HG02610 (cell line): ENCODE measurements around the gene LRRC26.
A peak's percentile ranks its signal among the peaks of the same experiment; 100 is the strongest.

Experiments
- ATAC-seq: cut with Tn5 transposase; IDR thresholded peaks from one replicate; pipeline ENCODE4 v1.9.1; 2021; ENCODE audit warnings: mild to moderate bottlenecking, moderate library complexity; ENCODE audit not compliant: unreplicated experiment

The LRRC26 gene

DNA sequence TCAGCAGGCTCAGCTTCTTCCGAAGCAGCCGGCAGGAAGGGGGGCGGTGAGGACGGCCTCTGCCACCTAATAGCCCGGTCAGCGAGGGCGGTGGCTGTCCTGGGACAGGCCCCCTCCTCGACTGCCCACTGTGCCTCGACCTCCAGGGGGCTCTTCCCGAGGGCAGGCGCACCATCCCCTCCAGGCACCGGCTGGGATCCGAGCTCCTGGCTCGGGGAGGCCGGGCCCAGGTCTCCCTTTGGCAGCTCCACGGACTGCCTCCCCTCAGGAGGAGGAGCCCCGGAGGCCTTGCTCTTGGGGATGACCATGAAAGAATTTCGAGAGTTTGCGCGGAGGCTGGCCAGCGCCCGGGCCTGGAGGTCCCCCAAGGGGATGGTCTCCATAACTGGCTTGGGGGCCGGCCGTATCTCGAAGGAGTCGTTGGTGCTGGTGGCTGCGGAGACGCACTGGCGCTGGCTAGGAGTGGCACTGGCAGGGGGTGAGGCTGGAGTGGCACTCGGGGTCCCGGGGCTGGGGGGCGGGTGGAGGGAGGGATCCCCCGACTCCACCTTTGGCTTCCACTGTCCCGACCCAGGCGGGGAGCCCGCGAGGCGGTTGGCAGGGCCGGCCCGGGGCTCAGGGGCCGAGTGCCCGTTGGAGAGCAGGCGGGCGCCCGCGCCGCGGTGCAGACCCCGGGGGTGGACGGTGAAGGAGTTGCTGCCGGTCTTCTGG, 29.7 kb upstream of the LRRC26 start:
- no peak for ATAC-seq

DNA sequence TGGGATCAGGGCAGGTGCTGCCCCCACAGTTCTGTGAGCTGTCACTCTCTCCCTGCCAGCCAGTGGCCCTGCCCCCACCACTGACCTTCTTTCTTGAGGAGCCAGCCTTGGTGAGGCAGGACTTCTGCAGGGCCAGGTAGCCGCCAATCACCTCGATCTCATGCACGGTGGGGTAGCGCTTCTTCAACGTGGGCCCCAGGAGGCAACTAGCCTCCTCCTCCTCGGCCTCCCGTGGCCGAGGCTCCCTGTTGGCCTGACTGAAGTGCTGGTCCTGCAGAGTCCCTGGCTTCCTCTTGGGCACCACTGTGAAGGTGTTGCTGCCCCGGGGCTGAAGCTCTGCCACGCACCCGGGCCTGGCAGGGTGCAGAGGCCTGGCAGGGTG, 29.0 kb upstream of the LRRC26 start:
- no peak for ATAC-seq

DNA sequence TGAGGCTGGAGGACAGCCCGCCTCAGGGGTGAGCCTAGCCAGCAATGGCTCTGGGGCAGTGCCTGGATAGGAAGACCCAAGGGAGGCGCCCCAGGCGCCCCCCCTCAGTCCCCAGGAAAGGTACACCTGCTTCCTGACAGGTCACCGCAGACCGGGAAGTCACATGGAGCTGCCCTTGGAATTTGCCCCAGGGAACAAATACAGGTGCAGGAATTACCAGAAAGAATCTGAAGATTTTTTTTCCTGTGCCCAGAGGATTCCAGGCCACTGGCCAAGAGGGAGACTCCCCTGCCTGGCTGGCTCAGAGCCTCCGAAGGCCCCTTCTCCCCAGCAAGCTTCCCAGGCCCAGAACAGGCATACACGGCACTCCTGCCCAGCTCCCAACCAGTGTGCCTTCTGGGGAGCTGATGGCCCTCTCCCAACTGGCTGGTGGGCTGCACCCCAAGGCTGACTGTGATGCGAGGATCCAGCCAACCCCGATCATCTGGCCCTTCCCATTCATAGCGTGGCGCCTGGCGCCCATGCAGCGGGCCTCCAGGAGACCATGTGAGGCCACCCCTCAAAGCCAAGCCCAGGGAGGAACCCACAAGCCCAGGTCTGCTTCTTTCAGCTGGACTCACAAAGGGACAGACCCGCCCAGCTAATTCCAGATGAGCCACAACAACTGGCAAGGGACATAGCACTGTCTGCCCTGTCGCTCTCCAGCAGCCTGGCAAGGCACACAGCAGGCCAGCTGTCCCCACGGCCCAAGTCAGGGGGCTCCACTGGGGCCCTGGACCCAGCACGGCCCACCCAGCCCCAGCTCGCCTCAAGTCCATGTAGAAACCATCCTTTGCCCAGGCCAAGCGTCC, 28.4 kb upstream of the LRRC26 start:
- no peak for ATAC-seq

DNA sequence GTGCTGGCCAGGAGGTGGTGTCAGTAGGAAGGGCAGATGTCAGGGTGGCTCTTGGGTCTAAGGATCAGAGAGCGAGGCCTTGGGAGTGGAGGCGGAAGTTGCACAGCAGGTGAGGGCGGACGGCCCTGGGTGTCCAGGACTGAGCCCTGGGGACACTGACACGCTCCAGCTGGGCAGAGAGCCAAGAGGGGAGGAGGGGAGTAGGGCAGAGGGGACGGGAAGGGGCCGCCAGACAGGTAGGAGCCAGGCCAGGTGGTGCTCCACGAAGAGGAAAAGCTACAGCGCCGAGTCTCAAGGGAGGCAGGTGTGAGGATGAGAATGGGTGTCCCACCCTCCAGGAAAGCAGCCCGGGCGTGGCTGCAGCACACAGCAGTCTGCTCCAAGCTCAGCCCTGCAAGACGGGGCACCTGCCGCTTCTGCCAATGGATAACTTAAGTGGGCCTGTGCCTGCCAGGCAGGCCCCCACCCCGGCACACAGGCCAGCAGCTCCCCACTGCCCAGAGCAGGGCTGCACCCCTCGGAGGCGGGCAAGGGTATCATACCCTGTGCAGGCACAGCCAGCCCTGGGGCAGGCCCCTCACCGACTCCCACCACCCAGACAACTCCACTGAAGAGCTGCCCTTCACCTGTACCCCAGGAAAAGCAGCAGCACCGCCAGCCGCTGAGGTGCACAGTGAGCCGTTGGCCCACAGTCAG, 25.8 kb upstream of the LRRC26 start:
- no peak for ATAC-seq

DNA sequence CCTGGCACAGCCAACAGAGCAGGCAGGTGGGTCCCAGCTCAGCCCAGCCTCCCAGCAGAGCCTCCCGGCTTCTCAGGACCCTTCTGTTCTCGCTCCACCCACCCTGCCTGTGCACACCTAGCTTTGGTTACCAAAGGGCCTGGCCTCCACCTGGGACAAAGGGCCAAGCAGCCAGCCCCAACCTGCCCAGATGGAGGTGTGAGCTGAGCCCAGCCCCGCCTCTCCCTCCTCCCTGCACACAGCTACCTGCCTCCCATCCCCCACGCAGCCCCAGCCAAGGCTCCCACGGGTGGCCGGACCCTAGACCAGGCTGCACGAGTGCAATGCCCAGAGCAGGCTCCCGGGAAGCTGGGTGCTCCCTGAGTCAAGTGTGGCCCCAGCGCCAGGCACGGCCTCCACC, 25.1 kb upstream of the LRRC26 start:
- no peak for ATAC-seq

DNA sequence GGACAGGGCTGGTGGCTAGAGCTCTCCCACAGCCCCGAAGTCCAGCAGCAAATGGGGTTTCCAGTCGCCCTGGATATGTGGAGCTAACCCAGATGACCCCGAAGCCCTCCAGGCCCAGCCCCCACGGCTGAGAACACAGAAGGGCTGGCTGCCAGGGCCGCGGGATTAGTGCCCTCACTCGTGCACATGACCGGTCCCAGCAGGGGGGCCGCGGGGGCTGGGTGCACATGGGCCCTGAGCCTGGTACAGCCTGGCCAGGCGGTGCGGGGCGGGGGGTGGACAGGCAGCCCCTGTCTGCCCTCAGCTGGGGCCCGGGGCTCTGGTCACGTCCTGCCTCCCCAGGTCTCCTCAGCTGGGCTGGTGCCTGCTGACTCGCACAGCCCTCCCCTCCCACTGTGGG, 24.5 kb upstream of the LRRC26 start:
- ATAC-seq, result no peak

DNA sequence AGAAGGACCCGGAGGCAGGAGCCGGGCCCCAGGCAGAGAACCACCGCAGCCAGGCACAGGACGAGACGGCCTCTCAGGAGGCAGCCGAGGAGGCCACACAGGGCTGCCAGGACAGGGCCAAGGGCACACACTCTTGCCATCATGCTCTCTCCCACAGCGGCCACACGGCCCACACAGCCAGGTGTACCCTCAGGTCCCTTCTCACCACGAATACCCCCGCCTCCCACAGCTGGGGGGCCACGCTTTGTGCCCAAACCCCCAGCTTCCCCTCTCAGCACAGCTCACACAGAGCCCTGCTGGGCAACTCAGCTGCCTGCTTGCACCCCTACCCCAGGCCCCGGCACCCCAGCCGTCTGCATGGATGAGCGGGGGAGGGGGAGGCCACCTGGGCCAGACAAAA, 23.9 kb upstream of the LRRC26 start:
- ATAC-seq, result no peak

DNA sequence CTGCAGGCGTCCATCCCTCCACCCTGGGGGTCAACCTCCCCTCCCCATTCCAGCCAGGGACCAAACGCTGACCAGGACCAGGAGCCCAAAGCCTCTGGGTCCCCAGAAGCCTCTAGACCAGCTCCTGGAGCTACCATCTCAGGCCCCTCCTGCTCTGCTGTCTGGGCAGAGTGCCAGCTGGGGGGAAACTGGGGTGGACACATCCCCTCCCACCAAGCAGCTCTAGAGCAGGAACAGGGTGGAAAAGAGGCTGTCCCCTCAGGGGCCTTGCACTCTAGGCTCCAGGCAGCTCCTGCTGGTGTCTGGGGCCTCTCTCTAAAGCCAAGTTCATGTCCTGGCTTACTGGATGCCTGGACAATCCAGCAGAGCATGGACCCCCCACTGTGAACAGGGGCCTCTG, 23.0 kb upstream of the LRRC26 start:
- ATAC-seq, result no peak

DNA sequence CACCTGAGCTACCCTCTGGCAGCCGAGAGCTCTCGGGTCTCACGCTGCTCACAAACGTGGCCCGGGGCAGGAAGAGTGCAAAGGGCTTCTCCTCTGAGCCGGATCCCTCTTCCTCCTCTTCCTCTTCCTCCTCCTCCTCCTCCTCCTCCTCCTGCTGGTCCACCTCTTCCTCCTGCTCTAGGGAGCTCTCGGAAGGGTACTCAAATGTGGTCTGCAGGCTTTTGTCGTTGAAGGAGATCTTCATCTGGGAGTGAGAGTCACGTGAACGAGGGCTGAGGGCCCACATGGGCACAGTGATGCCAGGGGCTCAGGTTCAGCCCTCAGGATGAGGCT, 22.6 kb upstream of the LRRC26 start:
- no peak for ATAC-seq

DNA sequence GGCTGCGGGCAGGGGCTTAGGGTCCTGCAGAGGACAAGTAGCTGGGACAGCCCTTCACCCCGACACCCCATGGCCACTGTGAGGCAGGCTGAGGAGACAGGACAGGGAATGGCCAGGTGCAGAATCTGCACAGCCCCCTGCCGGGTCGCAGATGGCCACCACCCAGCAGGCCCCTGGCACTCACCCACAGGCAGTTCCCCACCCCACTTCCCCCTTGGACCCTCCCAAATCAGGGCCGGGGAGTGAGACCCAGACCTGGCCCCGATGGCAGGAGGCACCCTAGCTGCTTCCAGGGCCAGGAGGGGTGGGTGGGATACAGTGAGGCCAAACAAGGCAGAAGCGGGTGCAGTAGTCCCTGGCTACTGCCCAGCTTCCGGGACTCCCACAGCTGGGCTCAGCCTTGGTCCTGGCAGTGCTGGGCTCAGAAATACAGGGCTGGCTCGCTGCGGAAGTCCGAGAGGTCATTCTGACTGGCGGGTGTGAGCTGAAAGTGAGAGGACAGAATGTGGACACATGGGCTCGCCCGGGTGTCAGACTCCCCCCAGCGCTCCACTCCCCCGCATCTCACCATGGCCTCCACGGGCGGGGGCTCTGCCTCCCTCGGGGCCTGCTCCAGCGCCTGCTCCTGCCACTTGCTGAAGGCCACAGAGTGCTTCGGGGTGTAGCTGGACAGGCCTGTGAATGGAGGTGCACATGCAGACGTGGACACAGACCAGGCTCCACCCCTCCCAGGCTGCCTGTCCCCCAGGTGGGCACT, 22.0 kb upstream of the LRRC26 start:
- ATAC-seq, result no peak

DNA sequence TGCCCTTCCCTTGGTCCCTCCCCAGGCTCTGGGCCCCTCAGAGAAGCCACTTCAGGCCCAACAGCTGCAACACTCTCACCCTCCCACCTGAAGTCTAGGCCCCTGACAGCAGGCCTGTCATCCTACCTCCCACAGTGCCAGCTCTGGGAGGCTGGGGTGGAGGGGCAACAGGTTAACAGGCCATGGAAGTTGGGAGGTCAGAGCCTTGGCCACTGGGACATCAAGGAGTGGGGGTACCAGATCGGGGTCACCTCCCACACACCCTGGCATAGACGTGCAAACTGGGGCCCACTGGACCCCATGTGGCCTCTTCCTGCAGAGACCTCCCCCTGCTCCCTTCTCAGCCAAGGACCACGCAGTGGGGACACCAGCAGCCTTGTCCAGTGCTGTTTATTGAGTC, 21.4 kb upstream of the LRRC26 start:
- ATAC-seq, result no peak

DNA sequence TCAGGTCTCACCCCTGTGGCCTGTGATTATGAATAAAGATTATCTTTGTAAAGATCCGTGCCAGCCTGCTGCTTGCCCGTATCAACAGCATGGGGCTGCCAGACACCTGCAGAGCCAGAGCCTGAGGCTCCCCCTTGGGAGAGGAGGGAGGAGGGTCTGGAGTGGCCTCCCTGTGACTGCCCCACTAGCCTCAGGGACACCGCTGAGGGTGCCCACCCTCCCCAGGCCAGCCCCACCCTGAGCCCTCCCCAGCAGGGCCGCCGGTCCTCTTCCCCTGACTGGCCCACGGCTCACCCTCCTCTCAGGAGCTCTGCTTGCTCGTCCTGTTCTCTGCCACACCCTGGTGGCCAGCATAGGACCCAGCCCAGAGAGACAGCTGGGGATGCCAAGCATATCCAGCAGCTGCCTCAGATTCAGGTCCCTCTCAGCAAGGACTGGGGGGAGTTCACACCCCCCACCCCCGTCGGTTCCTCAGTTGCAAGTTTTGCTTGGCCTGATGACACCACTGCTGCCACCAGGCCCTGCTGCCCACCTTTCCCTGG, 20.5 kb upstream of the LRRC26 start:
- no peak for ATAC-seq

DNA sequence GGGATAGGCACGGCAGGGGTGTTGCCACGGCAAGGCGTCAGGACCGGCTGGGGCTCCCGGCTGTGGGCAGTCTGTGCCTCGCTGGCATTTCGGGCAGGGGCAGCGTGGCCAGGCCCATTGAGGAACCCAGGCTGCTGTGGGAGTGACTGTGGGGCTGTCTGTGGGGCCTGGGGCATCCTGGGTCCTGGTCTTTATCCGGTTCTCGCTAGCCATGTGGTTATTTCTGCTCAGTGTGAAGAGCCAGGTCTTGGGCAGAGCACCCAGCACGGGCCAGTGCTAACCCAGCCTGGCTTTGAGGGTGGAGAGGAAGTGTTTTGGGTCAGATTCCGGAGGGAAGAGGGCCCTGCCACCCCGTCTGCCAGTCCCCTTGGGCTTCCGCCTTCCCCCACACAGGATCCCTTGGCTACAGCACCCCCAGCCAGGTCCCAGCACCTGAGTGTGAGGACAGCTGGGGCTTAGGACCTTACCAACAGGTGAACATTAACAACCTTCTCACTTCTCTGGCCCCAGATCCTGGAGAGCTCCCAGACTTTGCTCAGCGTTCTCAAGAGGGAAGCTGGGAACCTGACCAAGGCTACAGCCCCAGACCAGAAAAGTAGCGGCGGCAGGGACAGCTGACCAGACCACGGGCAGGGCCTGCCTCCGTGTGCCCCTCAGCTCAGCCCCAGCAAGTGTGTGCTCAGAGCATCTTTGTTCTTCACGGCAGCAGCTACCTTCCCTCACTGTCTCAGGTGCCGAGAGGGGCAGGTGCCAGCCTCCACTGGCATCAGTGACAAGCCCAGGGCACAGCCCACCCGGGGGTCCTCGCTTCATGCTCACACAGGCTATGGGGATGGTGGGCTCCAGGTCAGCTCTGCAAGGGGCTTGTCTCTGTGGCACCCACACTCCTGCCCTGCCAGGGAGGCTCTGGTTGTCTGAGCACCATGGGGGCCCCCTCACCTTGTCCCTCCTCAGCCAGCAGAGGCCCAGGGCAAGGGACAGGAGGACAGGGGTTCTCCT, 19.7 kb upstream of the LRRC26 start:
- ATAC-seq, result no peak

DNA sequence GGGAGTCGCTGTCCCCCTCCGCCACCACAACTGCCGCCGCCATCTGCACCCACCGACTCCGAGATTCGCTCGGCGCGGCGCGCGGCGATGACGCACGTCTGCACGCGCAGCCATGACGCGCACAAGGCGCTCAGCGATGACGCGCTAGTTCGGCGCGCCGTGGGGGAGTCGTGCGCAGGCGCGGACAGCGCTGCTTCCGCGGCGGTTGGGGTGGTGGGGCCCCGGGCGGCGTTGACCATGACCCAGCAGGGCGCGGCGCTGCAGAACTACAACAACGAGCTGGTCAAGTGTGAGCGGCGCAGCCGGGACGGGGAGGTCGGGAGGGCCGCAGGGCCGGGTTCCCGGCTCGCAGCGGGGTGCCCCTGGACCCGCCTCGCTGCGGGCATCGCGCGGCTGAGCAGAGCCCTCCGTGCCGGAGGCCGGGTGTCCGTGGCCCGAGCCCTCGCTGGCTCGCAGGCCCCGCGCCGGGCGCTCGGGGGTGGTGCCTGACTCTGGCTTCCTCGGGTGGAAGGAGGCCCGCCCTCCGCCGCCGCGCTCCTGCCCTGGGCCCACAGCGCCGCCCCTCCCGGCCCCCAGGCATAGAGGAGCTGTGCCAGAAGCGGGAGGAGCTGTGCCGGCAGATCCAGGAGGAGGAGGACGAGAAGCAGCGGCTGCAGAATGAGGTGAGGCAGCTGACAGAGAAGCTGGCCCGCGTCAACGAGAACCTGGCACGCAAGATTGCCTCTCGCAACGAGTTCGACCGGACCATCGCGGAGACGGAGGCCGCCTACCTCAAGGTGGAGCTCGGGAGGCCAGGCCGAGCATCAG, 18.8 kb upstream of the LRRC26 start, which contains the start of the genes ANAPC2 and SSNA1:
Gene ANAPC2 (minus strand): TSS at position 71 of the 807 bp plus-strand sequence. CDS start 28 bp downstream, at position 43.
Gene SSNA1 (plus strand): TSS at position 187 of the 807 bp plus-strand sequence. CDS start 51 bp downstream, at position 238.
- ATAC-seq, result peak; percentile 70

DNA sequence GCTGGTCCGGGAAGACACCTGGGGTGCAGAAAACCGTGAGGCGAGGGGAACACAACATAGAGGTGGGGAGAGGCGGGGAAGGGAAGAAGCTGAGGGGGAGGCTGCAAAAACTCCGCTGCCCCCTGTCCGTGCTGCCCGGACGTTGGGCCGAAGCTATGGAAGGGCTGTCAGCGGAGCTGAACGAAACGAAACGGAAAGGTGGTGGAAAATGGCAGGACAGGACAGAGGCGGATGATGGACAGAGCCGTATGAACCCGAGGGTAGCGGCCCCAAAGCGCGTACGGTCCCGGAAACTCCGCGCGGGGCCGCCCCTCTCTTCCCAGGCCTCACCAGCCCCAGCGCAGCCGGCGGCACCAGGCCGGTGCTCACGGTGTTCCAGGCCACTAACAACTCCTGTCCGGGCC, 18.2 kb upstream of the LRRC26 start:
- no peak for ATAC-seq

DNA sequence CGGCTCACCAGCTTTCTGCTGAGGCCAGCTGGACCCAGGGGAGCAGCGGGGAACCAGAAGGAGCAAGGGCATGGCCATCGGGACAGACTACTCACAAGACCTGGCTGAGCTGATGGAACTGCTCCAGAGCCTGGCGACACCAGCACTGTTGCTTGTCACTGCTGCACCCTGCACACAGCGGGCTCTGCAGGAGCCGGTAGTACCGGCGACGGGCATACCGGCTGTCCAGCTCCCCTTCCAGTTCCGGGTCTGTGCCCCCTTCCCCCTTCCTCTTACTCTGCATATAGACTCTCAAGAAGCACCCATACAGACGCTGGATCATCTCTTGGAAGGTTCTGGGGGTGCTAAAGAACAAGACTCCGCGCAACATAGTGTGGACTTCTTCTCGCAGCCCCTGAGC, 17.5 kb upstream of the LRRC26 start:
- ATAC-seq, result no peak

DNA sequence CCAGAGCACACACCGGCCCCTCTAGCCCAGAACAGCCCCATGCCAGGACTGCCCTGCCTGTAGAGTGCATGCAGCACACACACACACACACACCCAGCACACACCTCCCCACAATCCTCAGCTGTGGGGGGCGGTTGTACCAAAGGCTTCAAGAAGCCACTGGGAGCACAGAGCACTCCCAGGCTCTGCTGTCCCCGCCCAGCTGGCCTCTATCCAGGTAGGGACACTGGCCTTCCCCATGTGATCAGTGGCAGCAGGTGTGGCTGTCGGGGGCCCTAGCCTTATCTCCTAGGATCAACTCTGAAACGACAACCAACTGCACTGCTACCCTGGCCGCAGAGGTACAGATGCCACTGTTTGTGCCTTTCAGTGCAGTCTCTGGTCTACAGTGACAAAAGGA, 16.5 kb upstream of the LRRC26 start:
- ATAC-seq, result no peak

DNA sequence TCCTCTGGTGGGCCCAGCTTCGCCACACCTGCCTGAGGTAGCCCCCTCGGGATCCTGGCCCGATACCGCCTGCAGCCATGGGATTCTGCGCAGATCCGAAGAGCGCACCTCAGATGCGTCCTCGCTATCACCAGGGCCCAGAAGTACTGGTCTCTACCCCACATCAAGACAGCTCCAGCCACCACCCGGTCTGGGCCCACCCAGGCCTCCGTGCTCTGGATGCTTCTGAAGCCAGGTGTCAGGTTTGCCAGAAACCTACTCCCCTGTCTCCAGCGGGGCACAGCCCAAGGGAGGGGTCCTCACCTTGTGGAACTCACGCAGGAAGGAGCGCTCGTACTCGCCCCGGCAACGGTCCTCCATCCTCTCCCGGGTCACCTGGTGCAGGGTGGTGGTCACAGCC, 16.1 kb upstream of the LRRC26 start:
- no peak for ATAC-seq
